ENCODE measurements around the gene WARS2. TPM values are rescaled to one million over a fixed set of nuclear protein-coding genes. Genes with fewer than 3 reads are reported as not detected.

The WARS2 gene
- total and polyA plus RNA-seq, 2 of the 8 experiments (the other 6 are each of a cell fraction or from before 2014, with no cell fraction given), result 4.3 to 12.9 TPM

GRCh38 chr1:118983558-118984041 lies 156.9 kb downstream of the WARS2 start:
- H2BK20ac ChIP-seq (ENCODE audit: low read length), result peak overlapping the region; percentile 40; the same call in 1 of the 2 replicates
- H3K36me3 ChIP-seq (ENCODE audit: control insufficient read depth in 2 of 4, insufficient read depth in 4 of 4, low read length in 3 of 4), result peaks cover 0 to 2% (median 0%) of the 10 kb centered on the region in 4 experiments; a peak in 1 of 8 replicates
- no peak overlapping the region for H2BK120ac ChIP-seq (replicated peaks; ENCODE audit: low read depth, low read length)
- no peak overlapping the region for H3K4ac ChIP-seq (replicated peaks; ENCODE audit: insufficient read length, low read depth, low read length)
- H3K4me2 ChIP-seq (ENCODE audit: insufficient read depth in 1 of 2, low read depth in 2 of 2, low read length in 2 of 2), result peak overlapping the region; percentile 64 to 73
- H3K27me3 ChIP-seq (replicated peaks in 1 of 4; ENCODE audit: control insufficient read depth in 3 of 4, extremely low read depth in 1 of 4, insufficient read depth in 3 of 4, low read length in 3 of 4), result peaks cover 87 to 100% (median 98%) of the 10 kb centered on the region in 4 experiments
- H4K8ac ChIP-seq (ENCODE audit: extremely low read depth, insufficient read depth, low read length), result no peak overlapping the region
- H3K4me1 ChIP-seq (replicated peaks in 1 of 4; ENCODE audit: control insufficient read depth in 3 of 4, insufficient read depth in 4 of 4, low read length in 3 of 4), result peaks cover 3 to 23% (median 11%) of the 10 kb centered on the region in 4 experiments
- peak overlapping the region in 3 of 4 experiments; percentile 3 to 51 (median 5); a peak in 3 of 8 replicates for H3K4me3 ChIP-seq (ENCODE audit: extremely low read depth in 1 of 4, insufficient read depth in 2 of 4, low read depth in 3 of 4, low read length in 4 of 4)
- no peak overlapping the region for H2BK5ac ChIP-seq (ENCODE audit: low read depth, low read length)
- H3K79me2 ChIP-seq (ENCODE audit: control insufficient read depth in 1 of 2, insufficient read depth in 2 of 2, low read length in 2 of 2), result no peaks in the 10 kb centered on the region
- peaks cover 0 to 3% of the 10 kb centered on the region in 2 experiments; a peak in 1 of 4 replicates for H3K9me3 ChIP-seq (ENCODE audit: insufficient read depth in 2 of 2, low read depth in 1 of 2, low read length in 1 of 2)
- H2BK12ac ChIP-seq (ENCODE audit: low read depth, low read length), result no peak overlapping the region; the same call in 1 of the 2 replicates
- H2BK15ac ChIP-seq (ENCODE audit: low read length), result no peak overlapping the region
- FAIRE-seq (no peak), DNase-seq (ENCODE audit: low read depth in 1 of 2, low spot score in 2 of 2) (peak in 1 of 2 experiments; percentile 67)
- no peaks in the 10 kb centered on the region for H3K79me1 ChIP-seq (ENCODE audit: low read depth, low read length)
- H4K91ac ChIP-seq (replicated peaks; ENCODE audit: insufficient read length, low read length), result no peak overlapping the region
- H2AK5ac ChIP-seq (ENCODE audit: low read depth, low read length), result no peak overlapping the region
- no peak overlapping the region for H2AFZ ChIP-seq (ENCODE audit: low read length)
- ChIA-PET POLR2A (ENCODE audit: partially characterized antibody) (interaction anchor here (1.2 to 1.4 kb wide), 3 partner anchors 15 to 25 kb away, joined by 3 to 5 read pairs (median 4); no protein-coding TSS in a partner anchor), CTCF (ENCODE audit: partially characterized antibody) (interaction anchor here (0.6 to 3.5 kb wide), 4 partner anchors 11 to 35 kb away, joined by 3 to 24 read pairs (median 8); no protein-coding TSS in a partner anchor)
- H3K18ac ChIP-seq (ENCODE audit: extremely low read depth, low read length), result peak overlapping the region; percentile 19; the same call in 1 of the 2 replicates
- WGBS, 2 experiments (ENCODE audit: extremely low coverage in 1 of 2, insufficient coverage in 1 of 2, insufficient read length in 1 of 2, insufficient replicate concordance in 2 of 2, low coverage in 1 of 2, low lambda C conversion rate in 2 of 2, missing lambda C conversion rate in 1 of 2), result 1% methylated on average over 22 of the region's 22 CpGs; no CpG with 5 or more reads in 1 of the 2 experiments
- no peak overlapping the region for H3K14ac ChIP-seq (ENCODE audit: insufficient read length)
- H3K27ac ChIP-seq (ENCODE audit: low read depth, low read length), result no peak overlapping the region
- no peak overlapping the region for H3K23ac ChIP-seq (ENCODE audit: insufficient read length)
- no peak overlapping the region for H3K56ac ChIP-seq (replicated peaks; ENCODE audit: insufficient read length, low read depth, low read length)
- peak overlapping the region in 1 of 4 experiments; percentile 39; a peak in 1 of 7 replicates for H3K9ac ChIP-seq (replicated peaks in 1 of 4; ENCODE audit: extremely low read depth in 1 of 4, low read depth in 3 of 4, low read length in 3 of 4)
- H3K23me2 ChIP-seq (ENCODE audit: low read depth, low read length), result peaks cover 9% of the 10 kb centered on the region; the same call in 1 of the 2 replicates
- H4K5ac ChIP-seq (ENCODE audit: insufficient read length, low read depth, low read length), result no peak overlapping the region
- peaks cover 6 to 20% of the 10 kb centered on the region in 2 experiments for H4K20me1 ChIP-seq (replicated peaks in 1 of 2; ENCODE audit: control insufficient read depth in 1 of 2, insufficient read depth in 2 of 2, low read length in 2 of 2)
- TF ChIP-seq MAX (IDR thresholded peaks at IDR 0.05), result no peak
- TF ChIP-seq SIRT6 (IDR thresholded peaks at IDR 0.05; ENCODE audit: low read length), result no peak
- TF ChIP-seq RNF2 (IDR thresholded peaks at IDR 0.05; ENCODE audit: borderline replicate concordance, low read depth, low read length, missing control alignments, poor library complexity, severe bottlenecking), result peak; percentile 70
- TF ChIP-seq KDM1A (IDR thresholded peaks at IDR 0.05; ENCODE audit: borderline replicate concordance, low read length), result no peak
- peak; percentile 95 for TF ChIP-seq SUZ12 (IDR thresholded peaks at IDR 0.05; ENCODE audit: low read length)
- TF ChIP-seq CEBPB (IDR thresholded peaks at IDR 0.05; ENCODE audit: low read depth, low read length), result no peak
- no peak for TF ChIP-seq KDM5A (IDR thresholded peaks at IDR 0.05; ENCODE audit: low read length)
- TF ChIP-seq RFX5 (IDR thresholded peaks at IDR 0.05; ENCODE audit: borderline replicate concordance, low read depth, low read length), result no peak
- no peak for TF ChIP-seq HDAC2 (IDR thresholded peaks at IDR 0.05; ENCODE audit: borderline replicate concordance in 1 of 2, low read depth in 2 of 2, low read length in 2 of 2)
- no peak for TF ChIP-seq RBBP5 (IDR thresholded peaks at IDR 0.05; ENCODE audit: borderline replicate concordance, low read depth, low read length)
- TF ChIP-seq ASH2L (IDR thresholded peaks at IDR 0.05; ENCODE audit: low read length), result no peak
- TF ChIP-seq JUN (IDR thresholded peaks at IDR 0.05; ENCODE audit: low read depth, low read length), result no peak

Measured in H1 (cell line).